Testis (tissue), 3 donors: Measurements from ENCODE around the gene ARID5B. TPM values are rescaled to one million over a fixed set of nuclear protein-coding genes. Genes with fewer than 3 reads are reported as not detected.

Experiments used
- DNase-seq: peaks from one replicate; pipeline ENCODE4 v3.0.0-alpha.2; 2019
- H3K27ac ChIP-seq, 2 donors: fragments of 200-600 bp; sonication (generic); one replicate each; pipeline ENCODE4 v1.5.1; 2019
- H3K27me3 ChIP-seq: fragments of 200-600 bp; sonication (generic); one replicate; pipeline ENCODE4 v1.5.1; 2019
- H3K36me3 ChIP-seq: fragments of 200-600 bp; sonication (generic); one replicate; pipeline ENCODE4 v1.5.1; 2017; ENCODE audit warnings: low read depth; ENCODE audit errors: missing control alignments
- H3K4me1 ChIP-seq: fragments of 200-600 bp; sonication (generic); one replicate; pipeline ENCODE4 v1.5.1; 2019
- H3K4me3 ChIP-seq, 2 donors: fragments of 200-600 bp; sonication (generic); one replicate each; pipeline ENCODE4 v1.5.1; 2017 to 2019
- H3K9me3 ChIP-seq: fragments of 200-600 bp; sonication (generic); one replicate; pipeline ENCODE4 v1.5.1; 2017
- POLR2A ChIP-seq: fragments of 450-650 bp; IDR thresholded peaks from one replicate; pipeline ENCODE4 v1.6.1; 2017; ENCODE audit warnings: antibody characterized with exemption, mild to moderate bottlenecking, moderate library complexity
- WGBS, 2 donors: methylation state at CpG; one replicate each; pipeline ENCODE4 v1.1.5; 2018; 5-methylcytosine and 5-hydroxymethylcytosine counted together
- intact Hi-C: fragments of 100-400 bp; cut with DNase I; formaldehyde crosslinking; loops from one replicate; pipeline ENCODE4 v1.15.1; 2023; ENCODE audit warnings: low total_unique reads
- polyA plus RNA-seq: library from polyadenylated mRNA; stranded (reverse); fragments of 350-450 nt; fragmentation: Illumina TruSeq; extraction: RNeasy Lipid Tissue Mini Kit (QIAGEN cat#74804); gene quantifications from one replicate; pipeline ENCODE4 v1.2.3, GENCODE V29; 2014; ENCODE audit warnings: low read depth, low replicate concordance; ENCODE audit not compliant: insufficient read depth
- total RNA-seq, 2 donors: library from RNA; depleted of rRNA; stranded (reverse); fragments of >200 nt; gene quantifications; one replicate each; pipeline ENCODE4 v1.2.3, GENCODE V29; 2016
- TF ChIP-seq, protein P1 (sequence below), 3 experiments: fragments of 450-650 bp in 2 of 3; fragments of 200-600 bp in 1 of 3; sonication (generic) in 1 of 3; IDR thresholded peaks; one replicate each; pipeline ENCODE4 v1.5.1; 2016 to 2019; ENCODE audit warnings: antibody characterized with exemption in 3 of 3, mild to moderate bottlenecking in 2 of 3, moderate library complexity in 1 of 3

Gene ARID5B
- total and polyA plus RNA-seq, 3 donors from 2014 or later, result 14.3 to 73.6 (median 52.1) TPM

- intact Hi-C loops, result no loop called here
- H3K27ac ChIP-seq, result no peak overlapping the region
- DNase-seq, result no peak
- H3K36me3 ChIP-seq, result no peaks in the 10 kb centered on the region
- no peak overlapping the region for H3K4me3 ChIP-seq
- no peak for TF ChIP-seq POLR2A
- TF ChIP-seq, protein P1, sequence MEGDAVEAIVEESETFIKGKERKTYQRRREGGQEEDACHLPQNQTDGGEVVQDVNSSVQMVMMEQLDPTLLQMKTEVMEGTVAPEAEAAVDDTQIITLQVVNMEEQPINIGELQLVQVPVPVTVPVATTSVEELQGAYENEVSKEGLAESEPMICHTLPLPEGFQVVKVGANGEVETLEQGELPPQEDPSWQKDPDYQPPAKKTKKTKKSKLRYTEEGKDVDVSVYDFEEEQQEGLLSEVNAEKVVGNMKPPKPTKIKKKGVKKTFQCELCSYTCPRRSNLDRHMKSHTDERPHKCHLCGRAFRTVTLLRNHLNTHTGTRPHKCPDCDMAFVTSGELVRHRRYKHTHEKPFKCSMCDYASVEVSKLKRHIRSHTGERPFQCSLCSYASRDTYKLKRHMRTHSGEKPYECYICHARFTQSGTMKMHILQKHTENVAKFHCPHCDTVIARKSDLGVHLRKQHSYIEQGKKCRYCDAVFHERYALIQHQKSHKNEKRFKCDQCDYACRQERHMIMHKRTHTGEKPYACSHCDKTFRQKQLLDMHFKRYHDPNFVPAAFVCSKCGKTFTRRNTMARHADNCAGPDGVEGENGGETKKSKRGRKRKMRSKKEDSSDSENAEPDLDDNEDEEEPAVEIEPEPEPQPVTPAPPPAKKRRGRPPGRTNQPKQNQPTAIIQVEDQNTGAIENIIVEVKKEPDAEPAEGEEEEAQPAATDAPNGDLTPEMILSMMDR (IDR thresholded peaks at IDR 0.05), result no peak
- H3K9me3 ChIP-seq, result no peaks in the 10 kb centered on the region
- peaks cover 16% of the 10 kb centered on the region for H3K4me1 ChIP-seq
- H3K27me3 ChIP-seq, result no peaks in the 10 kb centered on the region
- WGBS, 2 donors, result 92 to 95% methylated on average over 2 of the region's 2 CpGs
Measured at GRCh38 chr10:62021128-62021665, 119.7 kb downstream of the ARID5B start.

DNA sequence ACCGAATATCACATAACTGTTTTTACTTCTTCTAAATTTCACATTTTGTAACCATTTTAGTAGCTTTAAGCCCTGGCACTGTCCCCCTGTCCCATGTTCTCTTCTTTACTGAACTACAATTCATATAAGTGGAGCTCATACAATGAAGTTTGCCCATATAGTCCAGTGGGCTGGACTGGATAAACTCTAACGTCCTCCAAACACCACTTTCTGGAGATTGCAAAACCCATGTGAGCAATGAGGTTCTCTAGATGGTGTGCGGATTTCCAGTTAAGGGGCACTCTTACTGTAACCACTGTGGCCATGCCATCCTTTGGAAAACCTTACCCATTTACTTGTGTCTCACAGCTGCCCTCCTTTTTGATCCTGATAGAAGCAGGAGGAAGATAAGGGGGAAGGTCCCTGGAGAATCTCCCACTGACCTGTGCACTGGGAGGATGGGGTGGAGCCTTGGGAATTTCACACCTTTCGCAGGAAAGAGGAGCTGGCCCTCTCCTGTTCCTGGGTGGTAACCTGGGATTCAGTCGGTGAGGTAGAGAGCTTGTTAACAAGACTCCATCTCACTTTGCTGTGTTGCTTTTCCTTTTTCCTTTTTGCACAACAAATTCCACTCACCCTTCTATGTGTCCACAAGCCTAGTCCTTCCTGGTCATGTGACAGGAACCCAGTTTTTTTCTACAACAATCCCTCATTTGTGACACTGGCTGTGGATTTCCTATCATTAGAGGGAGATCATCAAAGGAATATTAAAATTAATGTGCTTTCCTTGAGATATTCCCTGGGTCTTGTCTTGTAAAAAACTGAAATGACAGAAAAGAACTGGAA is 120.7 kb downstream of the ARID5B start:
- H3K4me3 ChIP-seq, result no peak overlapping the region
- H3K27ac ChIP-seq, result no peak overlapping the region
- TF ChIP-seq, protein P1 (IDR thresholded peaks at IDR 0.05), result no peak
- TF ChIP-seq POLR2A, result no peak
- DNase-seq, result no peak
- no peaks in the 10 kb centered on the region for H3K9me3 ChIP-seq
- intact Hi-C loops, result no loop called here
- 83 to 88% methylated on average over 5 of the region's 5 CpGs for WGBS, 2 donors
- H3K36me3 ChIP-seq, result no peaks in the 10 kb centered on the region
- H3K27me3 ChIP-seq, result no peaks in the 10 kb centered on the region
- H3K4me1 ChIP-seq, result peaks cover 6% of the 10 kb centered on the region

- H3K27ac ChIP-seq, result no peak overlapping the region
Measured at GRCh38 chr10:62022830-62023229, 121.3 kb downstream of the ARID5B start.

GRCh38 chr10:62023329-62023728 is 121.8 kb downstream of the ARID5B start:
- intact Hi-C loops, result no loop called here
- H3K36me3 ChIP-seq, result no peaks in the 10 kb centered on the region
- DNase-seq, result no peak
- H3K27me3 ChIP-seq, result no peaks in the 10 kb centered on the region
- 92 to 100% methylated on average over 1 of the region's 1 CpG for WGBS, 2 donors
- H3K9me3 ChIP-seq, result no peaks in the 10 kb centered on the region
- TF ChIP-seq POLR2A, result no peak
- TF ChIP-seq, protein P1 (IDR thresholded peaks at IDR 0.05), result no peak
- H3K4me3 ChIP-seq, result no peak overlapping the region
- peak overlapping the region in 1 of 2 donors; percentile 2 for H3K27ac ChIP-seq
- peaks cover 4% of the 10 kb centered on the region for H3K4me1 ChIP-seq

More at GRCh38 chr10:62022830-62023229, 121.3 kb downstream of the ARID5B start:
- no peak for TF ChIP-seq POLR2A
- TF ChIP-seq, protein P1 (IDR thresholded peaks at IDR 0.05), result no peak
- Histone ChIP-seq H3K4me1 (peaks cover 4% of the 10 kb centered on the region), H3K9me3 (no peaks in the 10 kb centered on the region), H3K27me3 (no peaks in the 10 kb centered on the region), H3K4me3 (no peak overlapping the region), H3K36me3 (no peaks in the 10 kb centered on the region)
- WGBS, 2 donors, result 60 to 81% methylated on average over 6 of the region's 6 CpGs
- no peak for DNase-seq
- intact Hi-C loops, result no loop called here
